Limb (tissue), 2 donors: ENCODE results near the gene SLC24A1.
"Not testable (repeated sequence)": the region's sequence is repeated elsewhere in the genome, so short reads cannot be mapped to it uniquely, and the experiment has no call there.

Experiments
- DNase-seq, 2 donors: peaks; one replicate each; pipeline ENCODE4 v3.0.0-alpha.2; 2016; ENCODE audit errors: extremely low spot score in 2 of 2

The SLC24A1 gene

DNA sequence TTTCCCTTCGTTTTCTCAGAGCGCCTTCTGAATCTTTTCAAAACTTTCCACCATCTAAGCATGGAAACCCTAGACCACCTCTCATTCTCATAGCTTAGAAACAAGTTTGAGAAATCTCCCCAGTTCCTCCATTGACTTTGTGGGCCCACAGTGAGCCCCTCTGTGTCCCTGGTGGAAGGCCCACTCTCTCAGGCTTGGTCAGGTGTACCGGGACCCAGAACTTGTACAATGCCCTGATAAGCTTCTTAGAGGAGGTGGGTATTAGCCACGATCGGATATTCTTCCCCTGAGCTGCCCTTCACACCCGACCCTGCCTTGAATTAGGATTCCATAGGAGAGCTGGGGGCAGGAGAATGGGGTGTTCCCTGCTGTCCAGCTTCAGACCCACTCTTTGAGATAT, at the start of gene SLC24A1:
Gene SLC24A1 (plus strand): TSS at position 301 of the 400 bp plus-strand sequence. CDS start 2,143 bp downstream, outside the sequence.
- no peak for DNase-seq

DNA sequence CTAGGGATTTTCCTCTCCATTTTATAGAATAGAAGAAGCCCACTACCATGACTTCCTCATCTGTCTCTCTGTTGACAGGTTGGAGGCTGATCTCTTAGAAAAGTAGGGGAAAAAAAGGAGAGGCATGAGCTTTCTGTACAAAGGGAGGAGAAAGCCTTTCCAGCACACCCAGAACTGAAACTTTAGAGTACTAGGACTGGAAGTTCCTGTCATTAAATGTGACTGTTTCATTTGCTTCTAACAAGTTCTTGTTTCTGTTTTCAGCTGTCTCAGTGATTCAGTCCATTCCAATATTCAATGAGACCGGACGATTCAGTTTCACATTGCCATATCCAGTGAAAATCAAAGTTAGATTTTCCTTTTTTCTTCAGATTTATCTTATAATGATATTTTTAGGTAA, 49.8 kb upstream of the SLC24A1 start:
- DNase-seq = no peak

DNA sequence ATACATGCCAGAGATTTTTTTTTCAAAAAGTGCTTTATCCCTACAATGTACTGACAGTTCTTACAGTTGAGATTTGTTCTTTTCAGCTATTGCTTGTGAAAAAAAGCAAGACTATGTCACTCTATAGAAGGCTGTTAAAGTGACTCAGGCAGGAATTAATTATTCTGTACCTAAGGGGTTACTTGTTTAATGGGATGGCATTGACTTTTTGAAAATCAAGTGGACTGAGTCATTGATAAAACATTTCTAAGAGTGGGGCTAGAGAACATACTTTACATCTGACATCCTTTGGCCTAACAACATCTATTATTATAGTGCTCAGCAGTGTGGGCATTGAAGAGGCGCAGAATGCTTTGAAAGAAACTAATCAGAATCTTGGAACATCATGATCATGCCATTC, 45.1 kb upstream of the SLC24A1 start:
- DNase-seq = no peak

DNA sequence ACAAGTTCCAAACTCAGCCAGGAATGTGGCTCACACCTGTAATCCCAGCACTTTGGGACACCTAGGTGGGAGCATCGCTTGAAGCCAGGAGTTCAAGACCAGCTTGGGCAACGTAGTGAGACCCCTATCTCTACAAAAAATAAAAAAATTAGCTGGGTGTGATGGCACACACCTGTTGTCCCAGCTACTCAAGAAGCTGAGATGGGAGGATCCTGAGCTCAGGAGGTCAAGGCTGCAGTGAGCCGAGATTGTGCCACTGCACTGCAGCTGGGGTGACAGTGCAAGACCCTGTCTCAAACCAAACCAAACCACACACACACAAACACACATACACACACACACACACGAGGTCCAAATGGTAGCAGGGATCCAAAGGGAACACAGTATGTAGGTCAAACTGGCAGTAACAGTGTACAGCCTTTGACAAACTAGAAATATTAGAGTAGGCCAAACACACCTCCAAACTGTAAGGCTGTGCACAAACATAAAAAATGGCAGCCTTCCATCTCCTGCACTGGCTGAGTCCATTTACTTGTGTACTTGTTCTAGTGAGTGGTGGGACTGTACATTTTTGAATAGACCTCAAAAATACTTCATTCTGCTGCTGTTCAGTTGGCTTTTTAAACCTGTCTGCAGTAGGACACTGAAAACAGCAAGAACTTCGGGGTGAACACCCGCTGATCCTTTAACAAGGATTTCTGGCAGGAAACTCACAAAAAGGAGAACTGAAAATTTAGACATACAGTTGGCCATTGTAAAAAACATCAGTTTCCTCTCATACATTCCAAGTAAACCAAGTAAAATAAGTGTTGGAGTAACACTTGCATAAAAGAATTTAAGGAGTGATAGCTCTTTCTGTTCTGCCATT, 44.4 kb upstream of the SLC24A1 start:
- DNase-seq = no peak

DNA sequence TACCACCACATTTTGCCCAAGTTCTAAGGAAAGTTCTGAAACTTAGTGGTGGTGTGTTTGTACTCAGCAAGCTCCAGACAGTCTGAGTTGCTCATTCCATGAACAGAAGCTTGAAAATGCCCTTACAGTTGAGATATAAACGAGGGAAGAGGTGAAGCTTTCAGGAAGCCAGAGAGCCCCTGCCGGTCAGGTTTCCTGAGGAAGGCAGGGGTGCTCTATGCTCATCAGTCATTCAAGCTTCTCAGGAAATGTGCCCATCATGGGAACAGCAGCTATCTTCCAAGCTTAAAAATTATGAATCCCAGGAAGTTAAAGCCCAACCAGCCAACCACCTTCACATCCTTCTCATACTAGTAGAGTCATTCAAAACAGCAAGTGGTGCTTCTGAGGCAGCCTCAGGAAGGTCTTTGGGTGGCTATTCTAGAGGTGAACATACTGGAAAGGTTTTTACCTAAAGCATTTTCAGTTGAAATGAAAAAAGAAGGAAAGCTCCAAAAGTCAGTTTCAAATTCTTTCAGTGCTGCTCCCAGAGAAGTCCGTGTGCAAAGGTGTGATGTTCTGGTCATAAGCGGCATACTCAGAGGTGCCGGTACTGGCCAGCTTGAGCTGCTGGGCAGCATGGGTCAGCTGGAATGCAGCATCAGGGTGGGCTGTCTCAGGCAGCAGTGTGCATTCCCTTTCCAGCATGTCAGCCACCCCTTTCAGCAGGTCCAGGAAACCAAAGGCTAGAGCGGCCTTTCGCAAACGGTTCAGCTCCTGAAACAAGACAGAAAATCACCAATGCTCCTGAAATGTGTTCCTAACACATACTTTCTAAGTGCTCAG, 42.6 kb upstream of the SLC24A1 start:
- DNase-seq = no peak

DNA sequence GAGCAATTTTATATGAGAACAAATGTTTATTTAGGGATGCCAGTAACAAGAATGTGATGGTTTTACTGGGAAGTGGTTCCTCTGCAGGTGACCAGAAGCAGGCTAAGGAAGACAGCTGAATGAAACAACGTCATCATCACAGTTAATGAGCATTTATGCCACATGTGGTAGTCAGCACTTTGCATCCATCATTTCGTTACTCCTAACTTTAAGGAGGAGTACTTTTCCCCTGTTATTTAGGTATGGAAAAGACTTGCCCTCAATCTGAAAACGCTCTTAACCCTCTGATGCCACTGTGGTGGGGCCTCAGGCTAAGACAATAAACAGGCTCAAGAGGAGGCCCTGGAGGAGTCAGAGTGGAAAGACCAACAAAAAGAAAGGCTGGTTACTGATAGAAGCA, 42.0 kb upstream of the SLC24A1 start:
- no peak for DNase-seq

DNA sequence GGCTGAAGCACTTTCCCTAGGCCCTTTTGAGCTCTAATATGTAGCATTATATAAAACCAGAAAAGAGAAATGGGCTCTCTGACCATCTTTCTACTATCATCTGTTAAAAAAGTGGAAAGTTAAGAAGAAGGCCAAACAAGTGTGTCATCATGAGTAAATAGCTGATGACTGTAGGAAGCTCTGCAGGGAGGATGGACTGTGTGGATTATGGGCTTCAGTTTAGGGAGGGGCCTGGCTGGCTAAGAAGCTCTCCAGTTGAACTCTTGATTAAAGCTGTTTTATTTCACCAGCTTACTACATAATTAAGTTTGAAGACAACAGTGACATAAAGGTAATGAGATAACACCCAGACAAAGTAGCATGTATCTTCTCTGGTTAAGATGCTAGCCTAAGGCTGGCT, 41.5 kb upstream of the SLC24A1 start:
- no peak for DNase-seq

DNA sequence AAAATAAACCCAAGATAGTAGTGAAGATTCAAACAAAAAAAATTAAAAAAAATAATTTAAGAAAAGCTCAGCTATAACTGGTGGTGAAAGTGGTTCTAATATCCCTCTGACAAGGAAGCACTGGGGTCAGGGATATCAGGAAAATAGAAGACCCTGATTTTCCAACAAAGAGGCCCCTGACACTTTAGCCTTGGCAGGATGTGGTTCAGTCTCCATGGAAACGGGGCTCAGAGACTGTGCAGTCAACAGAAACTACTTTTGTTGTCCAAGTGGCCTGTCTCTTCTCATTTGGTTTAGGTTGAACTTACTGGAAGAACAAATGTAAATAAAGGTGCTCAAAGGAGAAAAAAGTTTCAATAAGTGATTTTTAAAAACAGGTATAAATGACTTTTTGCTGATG, 38.0 kb upstream of the SLC24A1 start:
- peak in 1 of 2 donors; percentile 11 for DNase-seq

DNA sequence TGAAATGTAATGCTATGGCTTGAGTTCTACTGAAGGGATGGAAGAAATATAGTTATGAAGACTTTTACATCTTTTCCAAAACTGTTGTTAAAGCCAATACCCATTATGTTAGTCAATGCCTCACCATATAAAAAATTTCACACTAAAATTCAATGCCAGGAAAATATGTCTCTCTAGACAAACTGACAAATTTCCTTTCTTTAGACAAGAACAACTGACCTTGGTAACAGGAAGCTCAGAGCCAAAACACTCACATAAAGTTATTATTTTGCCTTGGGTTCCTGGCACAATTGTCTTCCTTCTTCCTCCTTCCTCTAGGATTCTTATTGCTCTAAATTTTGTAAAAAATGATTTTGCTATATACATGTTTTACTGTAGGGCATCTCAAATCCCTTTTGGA, 37.5 kb upstream of the SLC24A1 start:
- no peak for DNase-seq

DNA sequence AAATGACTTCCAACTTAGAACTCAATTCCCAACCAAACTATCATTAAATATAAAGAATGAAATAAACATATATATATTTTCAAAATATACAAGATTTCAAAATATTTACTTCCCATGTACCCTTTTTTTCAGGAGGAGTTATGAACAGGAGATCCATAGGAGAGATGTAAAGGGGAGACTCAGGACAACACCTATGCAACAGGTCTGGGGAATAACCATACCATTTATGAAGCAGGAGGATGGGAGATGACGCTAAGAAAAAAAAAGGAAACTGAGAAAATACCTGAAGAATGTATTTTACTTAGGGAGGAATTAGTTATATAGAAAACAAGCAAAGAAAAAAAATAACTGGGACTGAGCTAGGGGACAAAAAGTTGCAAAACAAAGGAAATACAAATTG, 34.6 kb upstream of the SLC24A1 start:
- DNase-seq = no peak

DNA sequence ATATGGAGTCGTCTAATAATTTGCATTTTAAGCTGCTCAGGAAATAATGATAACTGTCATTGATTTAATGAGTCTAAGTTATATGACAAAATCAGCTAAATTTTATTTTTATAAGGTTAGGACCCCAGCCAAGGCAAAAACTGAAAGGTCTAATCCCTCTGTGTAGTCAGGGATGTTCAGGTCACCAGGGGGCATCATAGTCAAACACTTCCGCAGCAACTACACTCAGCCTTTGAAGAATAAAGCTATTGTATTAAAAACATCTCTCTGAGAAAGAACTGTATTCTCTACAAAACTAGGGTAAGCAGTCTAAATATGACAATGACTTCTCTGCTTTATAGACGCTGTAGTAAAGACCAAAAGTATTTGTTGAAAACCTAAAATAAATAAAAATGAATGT, 25.8 kb upstream of the SLC24A1 start:
- peak in 1 of 2 donors; percentile 10 for DNase-seq

DNA sequence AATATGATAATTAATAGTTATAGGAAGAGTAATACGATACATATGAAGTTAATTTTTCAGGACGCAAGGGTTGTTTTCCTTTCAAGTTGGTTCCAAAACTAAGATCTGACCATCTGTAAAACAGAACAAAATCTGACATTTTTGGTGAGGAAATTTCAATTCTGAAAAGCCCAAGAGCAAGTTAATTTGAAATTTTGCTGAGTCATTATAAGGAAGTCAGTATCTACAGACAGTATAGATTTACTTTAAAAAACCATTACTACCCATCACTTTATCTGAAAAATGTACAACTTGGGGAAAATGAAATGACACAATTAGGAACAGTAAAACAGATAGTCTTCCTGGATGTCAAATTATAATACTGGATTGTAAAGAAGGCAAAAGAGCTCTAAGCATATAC, 23.3 kb upstream of the SLC24A1 start:
- no peak for DNase-seq

DNA sequence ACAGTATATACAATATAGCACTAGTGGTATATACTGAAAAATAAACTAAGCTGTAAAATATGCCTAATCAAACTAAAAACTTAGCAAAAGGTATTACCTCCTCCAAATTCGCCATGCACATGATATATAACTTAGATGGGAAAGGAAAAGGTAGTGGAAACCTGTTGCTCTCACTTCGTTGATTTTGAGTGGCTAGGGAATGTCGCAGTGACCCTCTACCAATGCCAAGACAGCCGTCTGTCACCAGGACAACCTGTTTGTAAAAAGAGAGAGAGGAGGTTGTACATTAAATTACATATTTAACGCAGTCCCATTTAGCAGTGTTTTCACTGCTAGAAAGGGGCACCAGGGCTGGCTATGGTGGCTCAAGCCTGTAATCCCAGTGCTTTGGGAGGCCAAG, 22.1 kb upstream of the SLC24A1 start:
- no peak for DNase-seq

DNA sequence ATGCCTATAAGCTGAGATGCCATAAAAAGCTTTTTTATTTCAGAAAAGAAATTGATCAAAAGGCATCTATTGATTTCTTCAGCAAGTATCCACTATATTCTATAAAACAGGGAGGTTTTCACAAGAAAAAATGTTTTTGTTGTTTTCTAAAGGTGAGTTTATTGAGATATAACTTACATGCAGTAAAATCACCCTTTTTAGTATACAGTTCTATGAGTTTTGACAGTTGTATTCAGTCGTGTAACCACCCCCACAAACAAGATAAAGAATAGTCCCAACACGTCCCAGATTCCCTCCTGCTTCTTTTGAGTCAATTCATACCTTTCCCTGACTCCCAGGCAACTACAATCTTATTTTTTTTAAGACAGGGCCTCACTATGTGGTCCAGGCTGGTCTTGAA, 18.6 kb upstream of the SLC24A1 start:
- DNase-seq = no peak

DNA sequence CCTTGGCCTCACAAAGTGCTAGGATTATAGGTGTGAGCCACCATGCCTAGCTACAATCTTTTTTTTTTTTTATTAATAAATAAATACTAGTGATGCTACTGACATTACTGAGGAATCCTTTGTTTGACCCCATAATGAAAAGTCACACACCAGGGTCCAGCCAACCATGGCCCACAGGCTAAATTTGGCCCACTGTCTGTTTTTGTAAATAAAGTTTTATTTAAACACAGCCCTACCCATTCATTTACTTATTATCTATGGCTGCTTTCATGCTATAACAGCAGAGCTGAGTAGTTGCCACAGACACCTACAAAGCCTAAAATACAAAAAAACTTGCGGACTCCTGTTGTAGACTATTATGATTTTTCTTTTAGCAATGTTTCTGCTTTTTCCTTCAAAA, 18.2 kb upstream of the SLC24A1 start:
- DNase-seq = no peak

DNA sequence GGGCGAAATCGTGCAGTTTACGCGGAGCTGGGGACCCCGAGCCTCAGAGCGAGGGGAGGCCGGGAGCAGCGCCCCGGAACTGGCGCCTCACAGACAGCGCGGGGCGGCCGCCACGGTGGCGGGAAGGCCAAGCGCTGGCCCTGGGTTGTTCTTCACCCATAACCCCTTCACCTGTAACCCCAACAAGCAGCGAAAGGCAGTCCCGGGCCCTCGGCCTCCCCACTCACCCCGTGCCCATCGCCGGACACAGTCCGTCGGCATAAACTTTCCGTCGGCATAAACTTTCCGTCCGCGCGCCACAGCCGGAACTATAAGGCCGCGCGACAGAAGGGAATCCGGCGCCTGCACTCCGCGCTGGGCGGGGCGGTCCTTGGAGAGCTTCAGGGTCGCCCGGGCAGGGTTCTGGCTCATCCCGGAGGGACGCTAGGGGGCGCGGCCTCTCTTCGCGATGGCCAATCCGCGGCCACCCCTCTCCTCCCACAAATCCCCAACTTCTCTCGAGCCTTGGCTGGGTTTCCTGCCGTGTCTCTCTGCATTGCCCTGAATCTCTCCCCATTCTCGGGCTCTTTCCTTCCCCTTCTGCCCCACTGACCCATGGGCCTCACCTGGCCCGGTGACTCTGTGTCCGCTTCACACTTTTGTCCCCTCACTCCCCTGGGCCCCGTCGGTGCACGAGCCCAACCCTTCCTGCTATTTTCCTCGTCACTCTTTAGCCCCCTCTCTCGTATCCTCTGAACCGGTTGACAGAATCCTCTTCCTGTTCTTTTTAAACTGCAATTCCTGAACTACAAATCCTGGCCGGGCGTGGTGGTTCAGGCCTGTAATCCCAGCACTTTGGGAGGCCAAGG, 10.6 kb upstream of the SLC24A1 start, which contains the start of gene INTS14:
Gene INTS14 (minus strand): TSS at position 261 of the 848 bp plus-strand sequence. CDS start 3,751 bp downstream, outside the sequence.
- DNase-seq = peak; percentile 96 to 98

DNA sequence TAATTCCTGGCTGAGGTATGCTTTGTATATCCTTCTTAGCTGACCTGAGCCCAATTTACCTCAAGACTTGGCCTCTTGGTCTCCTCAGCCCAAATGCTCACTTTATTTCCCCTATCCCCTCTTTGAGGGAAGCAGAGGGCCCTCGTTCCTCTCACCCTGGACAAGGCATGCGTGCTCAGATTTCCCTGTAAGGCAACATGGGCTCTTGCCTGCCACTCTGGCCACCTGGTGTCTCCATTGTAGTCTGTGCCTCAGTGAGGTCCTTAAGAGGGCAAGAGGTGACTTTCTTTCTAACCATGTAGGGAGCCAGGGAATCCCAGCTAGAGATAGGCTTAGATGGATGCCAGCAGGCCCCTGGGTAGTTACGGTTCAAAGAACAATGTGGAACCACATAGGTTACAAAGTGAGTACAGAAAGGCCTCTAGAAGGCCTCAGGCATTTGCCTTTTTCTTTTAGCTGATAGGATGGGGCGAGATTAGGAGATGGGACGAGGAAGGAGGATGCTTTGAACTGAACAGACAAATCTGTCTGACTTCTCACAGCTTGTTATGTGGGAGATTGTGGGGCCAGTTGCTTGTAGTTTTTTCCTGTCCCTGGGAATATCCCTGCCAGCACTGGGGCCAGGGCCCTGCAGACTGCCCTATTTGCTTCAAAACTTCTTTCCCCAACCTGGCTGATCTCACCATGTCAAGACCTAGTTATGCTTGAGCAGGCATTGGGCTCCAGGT, 9.7 kb upstream of the SLC24A1 start:
- DNase-seq = peak in 1 of 2 donors; percentile 27

DNA sequence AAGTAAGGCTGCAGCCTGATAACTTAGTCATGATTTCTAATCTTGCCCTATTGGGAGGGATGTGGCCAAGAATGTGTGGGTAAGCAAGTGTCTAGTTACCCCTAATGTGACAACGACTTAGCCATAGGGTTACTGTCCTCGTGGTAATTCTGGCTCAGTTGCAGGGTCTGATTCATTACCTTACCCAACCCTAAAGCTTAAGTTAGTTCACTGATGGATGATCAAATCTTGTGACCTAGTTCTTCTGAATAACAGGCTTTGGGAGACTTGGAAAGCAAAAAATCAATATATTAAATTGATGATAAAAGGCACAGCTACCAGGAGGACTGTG, 9.2 kb upstream of the SLC24A1 start:
- no peak for DNase-seq

DNA sequence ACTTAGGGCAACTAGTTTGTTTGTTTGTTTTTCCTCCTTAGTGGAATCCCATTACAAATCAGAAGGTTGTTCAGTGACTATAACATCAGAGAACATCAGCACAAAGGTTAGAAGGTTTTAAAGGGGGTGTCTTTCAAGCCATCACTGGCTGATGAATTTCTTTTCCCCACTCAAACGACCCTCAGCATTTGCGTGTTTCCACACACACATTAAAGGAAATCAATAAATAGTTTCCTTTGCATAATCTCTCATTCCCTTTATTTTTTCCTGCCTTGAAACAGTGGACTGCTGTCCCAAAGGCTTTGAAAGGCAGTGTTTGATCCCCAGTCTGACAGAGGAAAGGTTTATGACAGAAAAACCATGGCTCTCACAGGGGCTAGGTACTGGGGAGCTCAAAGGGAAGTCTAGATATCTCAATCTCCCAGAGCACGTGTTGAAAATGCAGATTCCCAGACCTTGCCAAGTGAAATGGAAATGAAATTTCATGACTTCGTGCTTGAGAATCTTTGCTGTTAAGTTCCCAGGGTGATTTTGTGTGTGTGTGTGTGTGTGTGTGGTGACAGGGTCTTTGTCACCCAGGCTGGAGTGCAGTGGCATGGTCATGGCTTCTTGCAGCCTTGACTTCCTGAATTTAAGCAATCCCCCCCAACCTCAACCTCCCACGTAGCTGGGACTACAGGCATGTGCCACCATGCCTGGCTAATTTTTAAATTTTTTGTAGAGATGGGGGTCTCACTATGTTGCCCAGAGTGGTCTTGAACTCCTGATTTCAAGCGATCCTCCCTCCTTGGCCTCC, 8.6 kb upstream of the SLC24A1 start:
- no peak for DNase-seq

DNA sequence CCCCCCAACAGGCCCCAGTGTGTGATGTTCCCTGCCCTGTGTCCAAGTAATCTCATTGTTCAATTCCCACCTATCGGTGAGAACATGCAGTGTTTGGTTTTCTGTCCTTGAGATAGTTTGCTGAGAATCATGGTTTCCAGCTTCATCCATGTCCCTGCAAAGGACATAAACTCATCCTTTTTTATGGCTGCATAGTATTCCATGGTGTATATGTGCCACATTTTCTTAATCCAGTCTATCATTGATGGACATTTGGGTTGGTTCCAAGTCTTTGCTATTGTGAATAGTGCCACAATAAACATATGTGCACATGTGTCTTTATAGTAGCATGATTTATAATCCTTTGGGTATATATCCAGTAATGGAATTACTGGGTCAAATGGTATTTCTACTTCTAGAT, 5.9 kb upstream of the SLC24A1 start:
- DNase-seq = not testable (repeated sequence)
